H9 (cell line): ENCODE data around the gene CD1E. TPM values are rescaled to one million over a fixed set of nuclear protein-coding genes. Genes with fewer than 3 reads are reported as not detected.

ENCODE experiments used
- DNase-seq: peaks from one replicate; pipeline ENCODE4 v3.0.0-alpha.2; 2017
- H2AFZ ChIP-seq: one replicate; pipeline ENCODE4 v1.6.1; 2013; ENCODE audit warnings: mild to moderate bottlenecking, low read length, control low read depth, moderate library complexity
- H2AK5ac ChIP-seq: 2 replicates; pipeline ENCODE4 v1.6.1; 2013; ENCODE audit warnings: low read length, control low read depth, mixed read lengths; ENCODE audit not compliant: insufficient read length
- H2BK120ac ChIP-seq: one replicate; pipeline ENCODE4 v1.6.1; 2013; ENCODE audit warnings: low read depth, mild to moderate bottlenecking, low read length, control low read depth, inconsistent platforms; ENCODE audit not compliant: poor library complexity, severe bottlenecking
- H2BK12ac ChIP-seq: 2 replicates; pipeline ENCODE4 v1.6.1; 2013; ENCODE audit warnings: low read length, control low read depth, mixed read lengths, low read depth; ENCODE audit not compliant: insufficient read length
- H2BK15ac ChIP-seq: 2 replicates; pipeline ENCODE4 v1.6.1; 2013; ENCODE audit warnings: low read depth, low read length, control low read depth
- H2BK20ac ChIP-seq: one replicate; pipeline ENCODE4 v1.6.1; 2013; ENCODE audit warnings: low read depth, mild to moderate bottlenecking, low read length, control low read depth, inconsistent platforms; ENCODE audit not compliant: poor library complexity, severe bottlenecking
- H2BK5ac ChIP-seq: 2 replicates; pipeline ENCODE4 v1.6.1; 2013; ENCODE audit warnings: low read length, control low read depth, mixed read lengths; ENCODE audit not compliant: insufficient read length
- H3K14ac ChIP-seq: 2 replicates; pipeline ENCODE4 v1.6.1; 2013; ENCODE audit warnings: low read length, control low read depth; ENCODE audit not compliant: insufficient read depth
- H3K18ac ChIP-seq: 2 replicates; pipeline ENCODE4 v1.6.1; 2013; ENCODE audit warnings: low read depth, mild to moderate bottlenecking, mixed read lengths, low read length, control low read depth; ENCODE audit not compliant: insufficient read length
- H3K23ac ChIP-seq: 2 replicates; pipeline ENCODE4 v1.6.1; 2013; ENCODE audit warnings: low read length, control low read depth, mixed read lengths, low read depth; ENCODE audit not compliant: insufficient read length
- H3K23me2 ChIP-seq: 2 replicates; pipeline ENCODE4 v1.6.1; 2013; ENCODE audit warnings: low read depth, mild to moderate bottlenecking, mixed read lengths, low read length, control low read depth; ENCODE audit not compliant: insufficient read length, poor library complexity, severe bottlenecking
- H3K27ac ChIP-seq: 2 replicates; pipeline ENCODE4 v1.5.1; 2013; ENCODE audit warnings: low read length, control low read depth, mixed read lengths, low read depth; ENCODE audit not compliant: insufficient read length
- H3K27me3 ChIP-seq: 2 replicates; pipeline ENCODE4 v1.6.1; 2013; ENCODE audit warnings: low read length, control low read depth, inconsistent platforms; ENCODE audit not compliant: insufficient read depth
- H3K4ac ChIP-seq: 2 replicates; pipeline ENCODE4 v1.6.1; 2013; ENCODE audit warnings: low read depth, mild to moderate bottlenecking, control low read depth, inconsistent platforms, low read length, moderate library complexity
- H3K4me1 ChIP-seq: 2 replicates; pipeline ENCODE4 v1.6.1; 2013; ENCODE audit warnings: low read length, control low read depth, inconsistent platforms; ENCODE audit not compliant: insufficient read depth
- H3K4me2 ChIP-seq: 2 replicates; pipeline ENCODE4 v1.6.1; 2013; ENCODE audit warnings: low read length, control low read depth, mixed read lengths; ENCODE audit not compliant: insufficient read length, insufficient read depth
- H3K56ac ChIP-seq: 2 replicates; pipeline ENCODE4 v1.6.1; 2013; ENCODE audit warnings: low read depth, mild to moderate bottlenecking, mixed read lengths, low read length, control low read depth; ENCODE audit not compliant: insufficient read length
- H3K79me1 ChIP-seq: 2 replicates; pipeline ENCODE4 v1.6.1; 2013; ENCODE audit warnings: low read depth, mild to moderate bottlenecking, moderate library complexity, low read length, control low read depth, inconsistent platforms; ENCODE audit not compliant: insufficient read depth, poor library complexity, severe bottlenecking
- H3K79me2 ChIP-seq: 2 replicates; pipeline ENCODE4 v1.6.1; 2013; ENCODE audit warnings: low read length, control low read depth, inconsistent platforms; ENCODE audit not compliant: insufficient read depth
- H3K9ac ChIP-seq: 2 replicates; pipeline ENCODE4 v1.6.1; 2013; ENCODE audit warnings: low read length, control low read depth, mixed read lengths; ENCODE audit not compliant: insufficient read length; ENCODE audit errors: extremely low read depth
- H3K9me3 ChIP-seq: one replicate; pipeline ENCODE4 v1.6.1; 2013; ENCODE audit warnings: low read depth, low read length, inconsistent platforms; ENCODE audit not compliant: control insufficient read depth
- H3T11ph ChIP-seq: one replicate; pipeline ENCODE4 v1.6.1; 2013; ENCODE audit warnings: mild to moderate bottlenecking, low read length, control low read depth, inconsistent platforms
- H4K20me1 ChIP-seq: one replicate; pipeline ENCODE4 v1.6.1; 2013; ENCODE audit not compliant: control insufficient read depth, insufficient read length, insufficient read depth
- H4K5ac ChIP-seq: 2 replicates; pipeline ENCODE4 v1.6.1; 2013; ENCODE audit warnings: low read depth, mild to moderate bottlenecking, mixed read lengths, low read length, control low read depth; ENCODE audit not compliant: insufficient read length
- H4K8ac ChIP-seq: replicated peaks from 2 replicates; pipeline ENCODE4 v1.6.1; 2013; ENCODE audit warnings: low read length, control low read depth, mixed read lengths, low read depth; ENCODE audit not compliant: insufficient read length
- H4K91ac ChIP-seq: 2 replicates; pipeline ENCODE4 v1.6.1; 2013; ENCODE audit warnings: low read depth, mild to moderate bottlenecking, moderate library complexity, mixed read lengths, low read length, control low read depth; ENCODE audit not compliant: insufficient read length
- H3K27ac Mint-ChIP-seq, 3 experiments: 2 replicates in 2 of 3; 3 replicates in 1 of 3; pipeline ENCODE4 v1.8.0; 2020 to 2021; ENCODE audit warnings: mixed read lengths in 3 of 3, mild to moderate bottlenecking in 1 of 3, moderate library complexity in 1 of 3
- H3K27me3 Mint-ChIP-seq: 2 replicates; pipeline ENCODE4 v1.8.0; 2021; ENCODE audit warnings: low read depth, mild to moderate bottlenecking, moderate library complexity, mixed read lengths
- H3K36me3 Mint-ChIP-seq, 3 experiments: 2 replicates in 2 of 3; 3 replicates in 1 of 3; pipeline ENCODE4 v1.8.0; 2020 to 2021; ENCODE audit warnings: low read depth in 3 of 3, mixed read lengths in 3 of 3; ENCODE audit not compliant: insufficient read depth in 1 of 3
- H3K4me1 Mint-ChIP-seq, 2 experiments: 2 replicates each; pipeline ENCODE4 v1.8.0; 2020; ENCODE audit warnings: mixed read lengths in 2 of 2
- H3K4me3 Mint-ChIP-seq, 2 experiments: 2 replicates in 1 of 2; 3 replicates in 1 of 2; pipeline ENCODE4 v1.8.0; 2020 to 2021; ENCODE audit warnings: mild to moderate bottlenecking in 2 of 2, mixed read lengths in 2 of 2, moderate library complexity in 1 of 2
- H3K9me3 Mint-ChIP-seq, 2 experiments: 2 replicates in 1 of 2; 3 replicates in 1 of 2; pipeline ENCODE4 v1.8.0; 2020; ENCODE audit warnings: mild to moderate bottlenecking in 2 of 2, mixed read lengths in 2 of 2, moderate library complexity in 1 of 2
- WGBS: extraction: QIAGEN DNeasy Blood & Tissue Kit; methylation state at CpG from one replicate; pipeline ENCODE4 v1.1.7; 2013; ENCODE audit warnings: missing lambda C conversion rate, low lambda C conversion rate, mixed read lengths; ENCODE audit not compliant: insufficient read length; ENCODE audit errors: extremely low coverage; 5-methylcytosine and 5-hydroxymethylcytosine counted together
- total RNA-seq: library from RNA; stranded (reverse); gene quantifications from 2 replicates; pipeline ENCODE4 v1.2.1, GENCODE V29; 2021
- TF ChIP-seq, protein P1 (sequence below): fragments of 200-600 bp; sonication (generic); conservative IDR thresholded peaks from 3 replicates; pipeline ENCODE4 v1.8.0; 2021; ENCODE audit warnings: antibody characterized with exemption, mild to moderate bottlenecking

Gene CD1E
- total RNA-seq, 1 experiment from 2014 or later: not detected

DNA sequence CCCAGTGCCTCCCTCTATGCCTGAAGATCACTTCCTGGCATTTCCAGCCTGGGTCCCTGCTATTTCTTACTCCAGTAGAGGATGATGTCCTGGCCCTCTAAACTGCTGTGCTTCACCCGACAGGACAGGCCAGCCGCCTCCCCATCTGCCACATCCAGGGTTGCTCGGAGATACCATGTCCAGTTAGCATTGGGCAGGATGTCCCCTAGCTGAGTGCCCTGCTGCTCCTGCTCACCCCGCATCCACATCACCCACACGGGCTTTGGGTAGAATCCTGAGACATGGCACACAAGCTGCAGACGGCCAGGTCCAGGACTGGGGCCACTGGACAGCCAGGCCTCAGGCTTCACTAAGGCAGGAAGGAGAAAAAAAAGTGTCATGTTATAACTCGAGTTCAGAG lies 24.4 kb upstream of the CD1E start:
- Histone ChIP-seq H2BK120ac (no peak overlapping the region), H4K5ac (no peak overlapping the region), H3K4me2 (no peak overlapping the region), H3K18ac (no peak overlapping the region), H3K9me3 (no peaks in the 10 kb centered on the region), H2BK20ac (no peak overlapping the region), H3K27me3 (no peaks in the 10 kb centered on the region), H2AK5ac (no peak overlapping the region), H3K79me1 (no peaks in the 10 kb centered on the region), H3T11ph (no peak overlapping the region), H3K23ac (no peak overlapping the region), H2AFZ (no peak overlapping the region), H4K91ac (no peak overlapping the region), H3K27ac (no peak overlapping the region), H4K8ac (no peak overlapping the region), H2BK5ac (no peak overlapping the region), H4K20me1 (no peaks in the 10 kb centered on the region), H2BK12ac (no peak overlapping the region), H3K14ac (no peak overlapping the region; the same call in 1 of the 2 replicates), H3K4me1 (no peaks in the 10 kb centered on the region), H3K23me2 (no peaks in the 10 kb centered on the region), H2BK15ac (no peak overlapping the region), H3K79me2 (no peaks in the 10 kb centered on the region), H3K56ac (no peak overlapping the region), H3K4ac (no peak overlapping the region), H3K9ac (no peak overlapping the region)
- Mint-ChIP-seq H3K36me3 (no peaks in the 10 kb centered on the region), H3K4me1 (no peaks in the 10 kb centered on the region), H3K27me3 (no peaks in the 10 kb centered on the region), H3K27ac (no peak overlapping the region), H3K9me3 (no peaks in the 10 kb centered on the region), H3K4me3 (no peak overlapping the region)
- TF ChIP-seq, protein P1, sequence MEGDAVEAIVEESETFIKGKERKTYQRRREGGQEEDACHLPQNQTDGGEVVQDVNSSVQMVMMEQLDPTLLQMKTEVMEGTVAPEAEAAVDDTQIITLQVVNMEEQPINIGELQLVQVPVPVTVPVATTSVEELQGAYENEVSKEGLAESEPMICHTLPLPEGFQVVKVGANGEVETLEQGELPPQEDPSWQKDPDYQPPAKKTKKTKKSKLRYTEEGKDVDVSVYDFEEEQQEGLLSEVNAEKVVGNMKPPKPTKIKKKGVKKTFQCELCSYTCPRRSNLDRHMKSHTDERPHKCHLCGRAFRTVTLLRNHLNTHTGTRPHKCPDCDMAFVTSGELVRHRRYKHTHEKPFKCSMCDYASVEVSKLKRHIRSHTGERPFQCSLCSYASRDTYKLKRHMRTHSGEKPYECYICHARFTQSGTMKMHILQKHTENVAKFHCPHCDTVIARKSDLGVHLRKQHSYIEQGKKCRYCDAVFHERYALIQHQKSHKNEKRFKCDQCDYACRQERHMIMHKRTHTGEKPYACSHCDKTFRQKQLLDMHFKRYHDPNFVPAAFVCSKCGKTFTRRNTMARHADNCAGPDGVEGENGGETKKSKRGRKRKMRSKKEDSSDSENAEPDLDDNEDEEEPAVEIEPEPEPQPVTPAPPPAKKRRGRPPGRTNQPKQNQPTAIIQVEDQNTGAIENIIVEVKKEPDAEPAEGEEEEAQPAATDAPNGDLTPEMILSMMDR: no peak
- WGBS: no CpG with 5 or more reads among the region's 7 CpGs
- DNase-seq: no peak
